HG02678 (cell line): ENCODE data around the gene S1PR4.
A peak's percentile ranks its signal among the peaks of the same experiment; 100 is the strongest.
"Not testable (repeated sequence)": the region's sequence is repeated elsewhere in the genome, so short reads cannot be mapped to it uniquely, and the experiment has no call there.

Experiments
- ATAC-seq: cut with Tn5 transposase; IDR thresholded peaks from one replicate; pipeline ENCODE4 v1.9.1; 2021; ENCODE audit warnings: mild to moderate bottlenecking, moderate library complexity; ENCODE audit not compliant: unreplicated experiment

The S1PR4 gene

DNA sequence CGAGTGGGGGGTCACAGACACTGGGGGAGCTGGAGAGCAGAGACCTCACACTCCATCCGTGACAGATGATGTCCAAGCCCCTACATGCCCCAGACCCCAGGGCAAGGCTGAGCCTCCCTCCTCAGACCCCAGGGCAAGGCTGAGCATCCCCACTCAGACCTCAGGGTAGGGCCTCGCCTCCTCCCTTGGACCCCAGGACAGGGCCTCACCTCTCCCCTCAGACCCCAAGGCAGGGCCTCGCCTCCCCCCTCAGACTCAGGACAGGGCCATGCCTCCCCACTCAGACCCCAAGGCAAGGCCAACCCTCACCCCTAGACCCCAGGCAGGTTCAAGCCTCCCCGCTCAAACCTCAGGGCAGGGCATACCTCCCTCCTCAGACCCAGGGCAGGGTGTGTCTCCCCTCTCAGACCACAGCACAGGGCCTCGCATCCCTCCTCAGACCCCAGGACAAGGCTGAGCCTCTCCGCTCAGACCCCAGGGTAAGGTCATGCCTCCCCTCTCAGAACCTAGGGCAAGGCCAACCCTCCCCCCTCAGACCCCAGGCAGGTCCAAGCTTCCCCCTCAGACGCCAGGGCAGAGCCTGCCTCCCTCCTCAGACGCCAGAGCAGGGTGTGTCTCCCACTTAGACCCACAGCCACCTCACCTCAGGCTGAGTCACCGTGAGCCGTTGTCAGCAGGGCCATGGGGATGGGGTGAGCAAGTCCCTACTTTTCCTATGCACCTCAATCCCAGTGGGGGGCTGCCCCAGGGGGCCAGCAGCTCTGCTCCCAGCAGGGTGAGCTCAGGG lies 1.7 kb upstream of the S1PR4 start:
- ATAC-seq: no peak

DNA sequence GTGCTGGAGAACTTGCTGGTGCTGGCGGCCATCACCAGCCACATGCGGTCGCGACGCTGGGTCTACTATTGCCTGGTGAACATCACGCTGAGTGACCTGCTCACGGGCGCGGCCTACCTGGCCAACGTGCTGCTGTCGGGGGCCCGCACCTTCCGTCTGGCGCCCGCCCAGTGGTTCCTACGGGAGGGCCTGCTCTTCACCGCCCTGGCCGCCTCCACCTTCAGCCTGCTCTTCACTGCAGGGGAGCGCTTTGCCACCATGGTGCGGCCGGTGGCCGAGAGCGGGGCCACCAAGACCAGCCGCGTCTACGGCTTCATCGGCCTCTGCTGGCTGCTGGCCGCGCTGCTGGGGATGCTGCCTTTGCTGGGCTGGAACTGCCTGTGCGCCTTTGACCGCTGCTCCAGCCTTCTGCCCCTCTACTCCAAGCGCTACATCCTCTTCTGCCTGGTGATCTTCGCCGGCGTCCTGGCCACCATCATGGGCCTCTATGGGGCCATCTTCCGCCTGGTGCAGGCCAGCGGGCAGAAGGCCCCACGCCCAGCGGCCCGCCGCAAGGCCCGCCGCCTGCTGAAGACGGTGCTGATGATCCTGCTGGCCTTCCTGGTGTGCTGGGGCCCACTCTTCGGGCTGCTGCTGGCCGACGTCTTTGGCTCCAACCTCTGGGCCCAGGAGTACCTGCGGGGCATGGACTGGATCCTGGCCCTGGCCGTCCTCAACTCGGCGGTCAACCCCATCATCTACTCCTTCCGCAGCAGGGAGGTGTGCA lies 587 bp downstream of the S1PR4 start:
- ATAC-seq: peak; percentile 14

DNA sequence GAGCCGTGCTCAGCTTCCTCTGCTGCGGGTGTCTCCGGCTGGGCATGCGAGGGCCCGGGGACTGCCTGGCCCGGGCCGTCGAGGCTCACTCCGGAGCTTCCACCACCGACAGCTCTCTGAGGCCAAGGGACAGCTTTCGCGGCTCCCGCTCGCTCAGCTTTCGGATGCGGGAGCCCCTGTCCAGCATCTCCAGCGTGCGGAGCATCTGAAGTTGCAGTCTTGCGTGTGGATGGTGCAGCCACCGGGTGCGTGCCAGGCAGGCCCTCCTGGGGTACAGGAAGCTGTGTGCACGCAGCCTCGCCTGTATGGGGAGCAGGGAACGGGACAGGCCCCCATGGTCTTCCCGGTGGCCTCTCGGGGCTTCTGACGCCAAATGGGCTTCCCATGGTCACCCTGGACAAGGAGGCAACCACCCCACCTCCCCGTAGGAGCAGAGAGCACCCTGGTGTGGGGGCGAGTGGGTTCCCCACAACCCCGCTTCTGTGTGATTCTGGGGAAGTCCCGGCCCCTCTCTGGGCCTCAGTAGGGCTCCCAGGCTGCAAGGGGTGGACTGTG lies 1.2 kb downstream of the S1PR4 start:
- no peak for ATAC-seq

DNA sequence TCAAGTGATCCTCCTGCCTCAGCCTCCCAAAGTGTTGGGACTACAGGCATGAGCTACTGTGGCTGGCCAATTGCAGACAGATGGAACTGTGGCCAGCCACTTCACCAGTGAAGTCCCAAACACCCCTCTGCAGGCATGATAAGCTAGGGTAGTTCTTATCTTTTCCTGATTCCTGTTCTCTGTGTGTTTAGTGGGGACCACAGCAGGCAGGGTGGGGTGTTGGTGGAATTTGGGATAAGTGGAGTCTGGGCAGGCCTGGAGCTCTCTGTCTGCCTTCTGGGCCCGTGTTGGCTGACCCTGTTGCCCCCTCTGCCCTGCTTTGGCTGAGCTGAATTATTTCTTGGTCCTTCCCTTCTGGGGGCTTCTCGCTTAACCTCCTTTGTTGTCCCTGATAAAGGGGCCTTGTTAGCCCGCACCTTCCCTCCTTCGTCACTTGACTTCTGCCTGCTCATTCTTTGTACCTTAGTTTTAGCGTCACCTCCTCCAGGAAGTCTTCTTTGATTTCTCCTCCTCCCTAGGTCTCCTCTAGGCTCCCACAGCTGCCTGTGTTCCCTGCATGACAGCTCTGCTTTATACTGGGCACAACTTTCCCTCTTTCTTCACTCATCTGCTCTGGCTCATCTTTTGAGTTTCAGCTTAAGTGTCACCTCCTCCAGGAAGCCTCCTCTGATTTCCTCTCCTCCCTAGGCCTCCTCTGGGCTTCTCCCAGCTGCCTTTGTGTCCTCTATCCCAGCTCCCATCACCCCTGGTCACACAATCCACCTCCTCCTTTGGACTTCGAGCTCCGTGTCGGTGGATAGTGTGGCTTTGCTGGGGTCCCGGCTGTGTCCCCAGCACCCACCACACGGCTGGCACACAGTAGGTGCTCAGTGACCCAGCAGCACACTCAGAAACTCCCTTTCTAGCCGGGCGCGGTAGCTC lies 5.4 kb downstream of the S1PR4 start:
- no peak for ATAC-seq

DNA sequence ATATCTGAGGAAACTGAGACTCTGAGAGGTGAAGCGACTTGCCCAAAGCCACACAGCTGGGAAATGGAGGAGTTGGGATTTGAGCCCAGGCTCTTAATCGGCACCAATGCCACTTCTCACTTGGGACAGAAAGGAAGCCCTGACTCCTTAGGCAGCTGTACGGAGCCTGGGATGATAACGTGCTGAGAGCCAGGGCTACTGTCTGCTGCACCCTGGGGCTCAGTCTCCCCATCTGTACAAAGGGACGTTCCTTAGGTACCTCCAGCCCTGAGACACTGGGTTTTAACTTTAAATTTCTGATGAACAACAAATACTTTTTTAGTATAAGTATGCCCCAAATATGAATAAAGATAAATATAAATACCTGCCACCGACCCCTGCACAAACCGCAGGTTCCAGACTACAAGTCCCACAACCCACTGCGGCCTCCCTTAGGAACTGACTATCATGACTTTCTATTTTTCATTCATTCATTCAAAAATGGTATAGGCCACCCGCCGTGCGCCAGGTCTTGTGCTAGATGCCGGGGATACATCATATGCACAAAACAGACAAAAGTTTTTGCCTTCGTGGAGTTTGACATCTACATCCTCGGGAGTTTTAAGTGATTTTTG lies 6.4 kb downstream of the S1PR4 start:
- ATAC-seq: peak; percentile 21

DNA sequence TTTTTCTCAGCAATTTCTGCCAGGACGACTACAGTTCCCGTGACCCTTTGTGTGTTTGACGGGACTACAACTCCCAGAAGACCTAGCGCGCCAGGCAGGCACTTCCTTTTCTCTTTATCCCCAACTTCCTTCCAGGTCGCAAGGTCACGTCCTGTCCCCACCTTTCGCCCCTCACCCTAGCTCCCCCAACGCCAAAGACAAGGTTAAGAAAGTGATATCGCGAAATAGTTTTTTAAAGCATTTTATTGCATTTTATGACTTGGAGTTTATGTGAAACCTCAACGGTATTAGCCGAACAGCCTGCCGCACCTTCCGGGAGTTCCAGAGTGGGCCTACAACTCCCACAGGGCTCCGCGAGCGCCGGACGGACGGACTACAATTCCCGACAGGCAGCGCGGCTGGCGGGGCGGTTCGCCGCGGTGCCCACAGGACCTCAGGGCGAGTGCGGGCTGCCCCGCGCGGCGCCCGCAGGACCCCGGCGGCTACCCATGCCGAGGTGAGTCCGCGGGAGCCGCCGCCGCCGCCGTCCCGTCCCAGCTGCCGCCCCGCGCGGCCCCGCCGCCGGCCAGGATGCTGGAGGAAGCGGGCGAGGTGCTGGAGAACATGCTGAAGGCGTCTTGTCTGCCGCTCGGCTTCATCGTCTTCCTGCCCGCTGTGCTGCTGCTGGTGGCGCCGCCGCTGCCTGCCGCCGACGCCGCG lies 7.0 kb downstream of the S1PR4 start, which contains the start of gene NCLN:
NCLN (plus strand) TSS at position 470 of the 699 bp plus-strand sequence; CDS start at position 571, 101 bp downstream.
- ATAC-seq: peak; percentile 73

DNA sequence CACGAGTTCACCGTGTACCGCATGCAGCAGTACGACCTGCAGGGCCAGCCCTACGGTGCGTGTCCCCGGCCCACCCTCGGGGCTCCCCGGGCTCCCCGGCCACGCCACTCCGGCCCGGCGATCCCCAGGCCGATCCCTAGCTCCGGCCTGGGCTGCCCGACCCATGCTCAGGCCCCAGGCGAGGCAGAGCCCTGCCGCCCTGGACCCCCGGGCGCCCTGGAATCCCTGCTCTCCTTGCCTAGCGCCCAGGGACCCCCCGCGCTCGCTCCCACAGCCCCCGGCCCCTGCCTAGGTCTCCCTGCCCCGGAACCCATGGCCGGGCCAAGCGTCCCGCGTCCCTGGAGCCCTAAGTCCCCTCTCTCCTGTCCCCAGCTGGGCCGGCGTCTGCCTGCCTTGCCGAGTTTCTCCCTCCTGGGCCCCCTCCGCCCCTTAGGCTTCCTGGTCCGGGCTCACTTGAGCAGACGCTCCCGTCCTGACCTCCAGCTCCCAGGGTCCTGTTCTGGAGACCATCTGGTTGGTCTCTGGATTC lies 7.7 kb downstream of the S1PR4 start:
- ATAC-seq: peak; percentile 3

DNA sequence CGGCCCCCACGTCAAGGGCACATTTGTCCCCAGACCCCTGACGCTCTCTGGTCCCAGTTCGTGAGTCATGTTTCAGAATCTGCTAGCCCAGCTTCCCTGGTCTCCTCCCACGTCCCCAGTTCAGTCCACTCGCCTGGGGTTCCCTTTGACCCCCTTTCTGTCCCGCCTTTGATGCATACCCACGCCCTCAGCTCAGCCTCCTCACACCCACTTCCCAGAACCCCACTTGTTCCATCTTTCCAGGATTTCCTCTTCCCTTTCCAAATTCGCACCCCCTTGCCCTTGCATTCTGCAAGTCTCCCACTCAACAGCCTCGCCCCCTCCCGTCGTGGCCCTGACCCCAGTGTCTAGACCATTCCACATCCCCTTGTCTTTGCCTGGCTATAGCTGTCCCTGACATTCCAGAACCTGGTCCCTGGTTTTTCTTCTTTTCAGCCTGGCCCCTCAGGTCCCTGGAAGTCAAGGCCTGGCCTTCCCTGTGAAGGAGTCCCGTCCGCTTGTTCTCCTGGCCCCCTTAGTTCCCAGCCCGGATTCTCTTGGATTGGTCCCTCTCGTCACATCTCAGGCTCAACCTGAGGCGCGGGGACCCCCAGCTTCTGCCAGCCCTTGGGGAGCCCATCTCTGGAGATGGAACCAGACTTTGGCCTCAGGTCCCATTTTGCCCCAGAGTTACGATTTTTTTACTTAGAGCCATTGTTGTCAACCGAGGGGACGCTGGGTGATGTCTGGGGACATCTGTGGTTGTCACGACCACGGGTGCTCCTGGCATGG lies 8.5 kb downstream of the S1PR4 start:
- ATAC-seq: no peak

DNA sequence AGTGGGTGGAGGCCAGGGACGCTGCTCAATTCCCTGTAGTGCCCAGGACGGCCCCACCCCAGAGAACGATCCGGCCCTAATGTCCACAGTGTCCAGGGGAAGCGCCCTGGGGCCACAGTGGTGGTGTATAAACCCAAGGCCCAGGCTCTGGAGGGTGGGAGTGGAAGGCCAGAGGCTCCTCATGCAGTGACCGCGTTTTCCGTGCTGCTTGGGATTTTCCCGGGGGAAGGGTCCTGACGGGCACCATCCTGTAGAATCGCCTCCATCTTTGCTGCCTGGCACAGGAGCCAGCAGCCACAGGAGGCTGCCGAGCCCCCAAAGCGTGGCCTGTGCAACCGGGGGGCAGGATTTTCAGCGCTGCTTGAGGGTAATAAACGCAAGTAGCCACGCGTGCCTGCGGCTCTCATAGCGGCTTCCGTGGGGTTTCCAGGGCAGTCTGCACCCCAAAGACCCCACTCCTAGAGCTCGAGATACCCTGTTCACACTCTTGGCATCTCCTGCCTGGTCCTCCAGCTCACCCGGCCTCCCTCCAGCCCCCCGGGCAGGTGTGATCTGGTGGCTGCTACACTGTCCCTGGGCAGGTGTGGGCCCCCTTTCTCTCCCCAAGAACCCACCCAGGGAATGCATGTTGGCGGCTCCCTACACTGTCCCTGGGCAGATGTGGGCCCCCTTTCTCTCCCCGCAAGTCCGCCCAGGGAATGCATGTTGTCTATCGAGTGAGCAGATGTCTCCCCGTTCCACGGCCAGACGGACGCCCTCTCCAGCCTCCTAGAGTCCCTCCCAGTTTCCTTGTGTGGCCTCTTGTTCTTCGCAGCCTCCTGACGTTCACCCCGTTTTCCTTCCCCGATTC lies 9.3 kb downstream of the S1PR4 start:
- ATAC-seq: no peak

DNA sequence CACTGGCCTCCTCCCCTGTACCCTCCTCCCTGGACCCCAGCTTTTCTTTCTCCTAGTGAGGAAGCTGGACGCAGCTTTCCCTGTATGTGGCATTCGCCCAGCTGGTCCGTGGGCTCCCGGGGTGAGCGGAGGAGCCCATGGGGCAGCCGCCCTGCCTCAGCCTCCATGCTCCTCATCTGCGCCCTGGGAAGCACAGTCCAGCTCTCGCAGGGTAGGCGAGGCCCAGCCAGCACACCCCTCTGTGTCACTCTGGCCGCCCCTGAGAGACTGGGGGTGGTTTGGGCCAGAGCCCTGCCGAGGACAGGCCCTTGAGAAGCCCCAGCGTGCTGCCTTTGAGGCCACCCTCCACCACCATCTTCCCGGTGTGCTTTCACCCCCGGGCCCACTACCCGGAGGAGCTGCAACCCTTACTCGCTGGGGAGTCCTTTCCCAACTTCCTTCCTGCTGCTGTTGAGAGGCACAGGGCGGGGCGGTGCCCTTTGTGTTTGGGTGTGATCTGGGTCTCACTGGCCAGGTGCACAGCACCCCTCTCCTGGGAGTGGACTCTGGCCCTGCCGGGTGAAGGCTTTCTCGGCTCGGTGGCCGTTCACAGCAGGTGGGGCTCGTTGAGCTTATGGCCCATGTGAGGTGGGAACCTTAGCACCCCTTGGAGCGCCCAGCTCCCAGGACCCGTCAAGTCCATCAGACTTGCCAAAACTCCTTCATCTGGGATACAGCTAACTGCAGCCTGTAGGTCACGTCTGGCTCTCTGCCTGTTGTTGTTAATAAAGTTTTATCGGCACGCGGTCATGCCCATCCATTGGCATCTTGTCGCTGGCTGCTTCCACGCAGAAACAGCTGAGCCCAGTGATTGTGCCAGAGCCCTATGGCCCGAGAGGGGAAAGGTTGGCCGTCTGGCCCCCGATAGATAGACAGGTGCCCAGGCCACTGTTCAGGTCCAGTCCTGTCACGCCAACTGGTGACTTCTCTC lies 10.3 kb downstream of the S1PR4 start:
- ATAC-seq: no peak

DNA sequence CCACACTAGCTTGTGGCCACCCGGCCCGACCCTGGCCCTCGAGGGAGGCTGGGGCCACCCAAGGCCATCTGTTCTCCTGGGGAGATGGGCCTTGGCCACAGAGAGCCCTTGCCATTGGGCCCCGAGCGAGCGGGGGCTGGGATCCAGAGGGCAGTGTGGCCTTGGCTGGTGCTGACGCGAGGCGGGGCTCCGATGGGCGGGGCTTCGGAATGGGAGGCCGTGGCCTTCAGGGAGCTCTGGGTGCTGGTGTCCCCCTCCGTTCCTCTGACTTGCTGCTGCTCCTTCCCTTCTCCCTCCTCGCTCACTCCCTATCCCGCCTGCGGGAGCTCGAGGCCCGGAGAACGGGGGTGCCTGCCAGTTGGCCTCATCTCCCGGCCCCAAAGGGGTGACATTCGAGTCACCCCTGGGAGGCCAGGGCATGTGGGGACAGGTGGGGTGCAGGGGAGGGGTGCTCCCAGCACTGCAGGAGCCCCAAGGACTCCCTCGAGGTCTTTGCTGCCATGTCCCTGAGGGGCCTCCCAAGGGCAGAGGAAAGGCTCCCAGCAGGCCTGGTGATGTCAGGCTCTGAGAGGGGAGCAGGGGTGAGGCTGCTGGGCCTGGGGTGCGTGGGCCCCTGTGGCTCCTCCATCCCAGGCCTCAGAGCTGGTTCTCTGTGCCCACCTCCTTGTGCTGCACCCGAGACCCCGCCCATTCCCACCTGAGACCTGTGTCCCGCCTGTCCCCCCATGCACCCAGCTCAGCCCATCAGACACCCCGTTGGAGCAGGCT lies 11.3 kb downstream of the S1PR4 start:
- ATAC-seq: no peak

DNA sequence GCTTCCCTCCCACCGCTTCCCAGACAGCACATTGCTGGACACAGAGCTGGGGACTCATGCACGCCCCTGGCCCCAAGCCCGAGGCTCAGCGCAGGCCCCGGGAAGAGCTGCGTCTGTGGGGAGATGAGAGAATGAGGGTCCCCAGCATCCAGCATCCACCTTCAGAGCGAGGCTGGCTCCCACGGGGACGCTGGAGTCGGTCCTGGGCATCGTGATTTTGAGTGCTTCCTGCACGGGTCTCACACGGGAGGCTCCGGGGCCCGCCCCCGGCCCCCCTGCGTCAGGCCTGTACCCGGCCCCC lies 11.9 kb downstream of the S1PR4 start:
- no peak for ATAC-seq

DNA sequence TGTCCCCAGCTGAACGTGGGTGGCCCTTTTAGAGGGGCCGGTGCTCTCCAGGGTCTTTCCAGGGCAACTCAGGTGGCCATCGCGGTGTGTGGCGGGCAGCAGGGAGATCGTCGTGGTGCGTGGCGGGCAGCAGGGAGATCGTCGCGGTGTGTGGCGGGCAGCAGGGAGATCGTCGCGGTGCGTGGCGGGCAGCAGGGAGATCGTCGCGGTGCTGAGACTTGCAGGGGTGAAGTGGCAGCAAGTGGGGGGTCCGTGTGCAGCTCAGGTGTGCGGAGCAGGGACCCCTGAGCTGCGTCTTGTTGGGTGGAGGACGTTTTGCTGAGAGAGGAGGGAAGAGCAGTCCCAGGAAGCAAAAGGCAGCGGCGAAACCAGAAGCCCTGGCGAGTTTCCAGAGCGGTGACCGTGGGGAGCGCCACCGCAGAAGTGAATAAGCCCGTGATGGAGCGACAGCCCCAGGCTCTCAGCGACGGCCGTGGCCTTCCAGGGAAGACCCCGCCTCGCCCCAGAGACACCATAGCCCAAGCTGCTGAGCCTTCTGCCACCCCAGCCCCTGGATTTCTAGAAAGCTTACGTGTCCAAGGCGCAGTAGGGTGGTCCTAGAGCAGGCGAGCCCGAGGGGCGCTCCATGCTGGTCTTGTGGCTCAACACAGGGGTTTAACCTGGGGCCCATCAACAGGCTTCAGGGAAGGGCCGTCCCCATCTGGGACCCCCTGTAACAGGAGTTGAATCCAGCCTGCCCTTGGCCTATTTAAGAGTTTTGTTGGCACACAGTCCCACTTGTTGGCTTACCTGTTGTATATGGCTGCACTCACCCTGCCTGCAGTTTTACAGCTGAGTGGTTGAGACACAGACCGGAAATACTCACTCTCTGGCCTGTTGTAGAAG lies 12.6 kb downstream of the S1PR4 start:
- no peak for ATAC-seq

DNA sequence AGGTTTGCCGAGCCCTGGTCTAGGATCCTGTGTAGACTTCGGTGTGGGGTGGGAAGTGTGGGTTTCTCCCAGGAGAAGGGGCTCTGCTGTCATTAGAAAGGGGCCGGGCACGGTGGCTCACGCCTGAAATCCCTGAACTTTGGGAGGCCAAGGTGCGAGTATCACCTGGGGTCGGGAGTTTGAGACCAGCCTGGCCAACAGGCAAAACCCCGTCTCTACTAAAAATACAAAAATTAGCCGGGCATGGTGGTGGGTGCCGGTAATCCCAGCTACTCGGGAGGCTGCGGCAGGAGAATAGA lies 13.2 kb downstream of the S1PR4 start:
- ATAC-seq: not testable (repeated sequence)

DNA sequence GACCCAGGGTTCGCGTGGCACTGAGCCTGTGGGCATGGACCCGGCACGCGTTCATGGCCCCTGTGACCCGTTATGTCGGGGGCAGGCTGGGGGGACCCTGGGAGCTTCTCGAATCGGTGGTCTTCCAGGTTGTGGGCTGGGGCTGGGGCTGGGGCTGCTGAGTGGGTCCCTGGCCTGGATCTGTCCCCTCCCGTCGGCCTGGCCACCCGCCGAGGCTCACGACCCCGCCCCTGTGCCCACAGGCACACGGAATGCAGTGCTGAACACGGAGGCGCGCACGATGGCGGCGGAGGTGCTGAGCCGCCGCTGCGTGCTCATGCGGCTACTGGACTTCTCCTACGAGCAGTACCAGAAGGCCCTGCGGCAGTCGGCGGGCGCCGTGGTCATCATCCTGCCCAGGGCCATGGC lies 13.7 kb downstream of the S1PR4 start:
- ATAC-seq: no peak
